Liver (tissue), 3 donors: ENCODE data around the gene LLGL2.

Source experiments
- FOXA1 ChIP-seq: IDR thresholded peaks from 2 replicates; pipeline ENCODE4 v1.6.1; 2016; ENCODE audit warnings: antibody characterized with exemption
- GABPA ChIP-seq, 2 donors: IDR thresholded peaks in 1 of 2; conservative IDR thresholded peaks in 1 of 2; 2 replicates each; pipeline ENCODE4 v1.6.1; 2016; ENCODE audit warnings: antibody characterized with exemption in 2 of 2, mild to moderate bottlenecking in 1 of 2, moderate library complexity in 1 of 2
- HNF4G ChIP-seq: IDR thresholded peaks from 2 replicates; pipeline ENCODE4 v1.6.1; 2016; ENCODE audit warnings: antibody characterized with exemption
- NR2F2 ChIP-seq: IDR thresholded peaks from 2 replicates; pipeline ENCODE4 v1.6.1; 2016; ENCODE audit warnings: antibody characterized with exemption
- RAD21 ChIP-seq, 2 donors: IDR thresholded peaks; 2 replicates each; pipeline ENCODE4 v1.6.1; 2016; ENCODE audit warnings: antibody characterized with exemption in 2 of 2, mild to moderate bottlenecking in 2 of 2
- RXRA ChIP-seq, 2 donors: IDR thresholded peaks; 2 replicates each; pipeline ENCODE4 v1.6.1; 2017 to 2018; ENCODE audit warnings: antibody characterized with exemption in 2 of 2, mild to moderate bottlenecking in 1 of 2
- SP1 ChIP-seq: IDR thresholded peaks from 2 replicates; pipeline ENCODE4 v1.6.1; 2018; ENCODE audit warnings: antibody characterized with exemption, mild to moderate bottlenecking
- TAF1 ChIP-seq: conservative IDR thresholded peaks from 2 replicates; pipeline ENCODE4 v1.6.1; 2016; ENCODE audit warnings: antibody characterized with exemption, mild to moderate bottlenecking
- YY1 ChIP-seq: IDR thresholded peaks from 2 replicates; pipeline ENCODE4 v1.6.1; 2016; ENCODE audit warnings: antibody characterized with exemption, mild to moderate bottlenecking
- TF ChIP-seq, protein P1 (sequence below): fragments of 150-350 bp; IDR thresholded peaks from 2 replicates; pipeline ENCODE4 v1.5.1; 2017; ENCODE audit warnings: improper control_type of control experiment, low read depth, low read length; ENCODE audit not compliant: missing input control
- TF ChIP-seq, protein P2 (sequence below): IDR thresholded peaks from 2 replicates; pipeline ENCODE4 v1.6.1; 2016; ENCODE audit warnings: antibody characterized with exemption
- TF ChIP-seq, protein P3 (sequence below): IDR thresholded peaks from 2 replicates; pipeline ENCODE4 v1.6.1; 2016; ENCODE audit warnings: antibody characterized with exemption
- TF ChIP-seq, protein P4 (sequence below): IDR thresholded peaks from 2 replicates; pipeline ENCODE4 v1.6.1; 2016; ENCODE audit warnings: antibody characterized with exemption, mild to moderate bottlenecking
- TF ChIP-seq, protein P5 (sequence below): IDR thresholded peaks from 2 replicates; pipeline ENCODE4 v1.6.1; 2016; ENCODE audit warnings: antibody characterized with exemption
- donor health status: healthy.
- donor health status: healthy.

DNA sequence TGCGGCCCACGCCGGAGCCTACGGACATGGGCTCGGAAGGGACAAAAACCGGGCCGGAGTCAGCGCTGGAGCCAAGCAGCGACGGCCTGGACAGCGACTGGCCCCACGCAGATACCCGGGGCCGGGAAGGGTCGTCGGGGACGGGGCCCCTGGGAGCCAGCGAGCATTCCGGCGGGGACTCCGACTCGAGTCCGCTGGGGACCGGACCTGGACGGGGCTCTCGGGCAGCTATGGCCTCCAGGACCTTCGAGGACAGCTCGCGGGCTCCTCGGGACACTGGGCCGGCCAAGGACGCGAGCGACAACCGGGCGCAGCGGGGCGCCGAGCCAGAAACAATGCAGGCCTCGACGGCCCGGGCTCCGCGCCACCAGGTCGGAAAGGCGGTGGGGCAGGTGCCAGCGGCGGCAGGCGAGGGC lies 63.1 kb downstream of the LLGL2 start:
- TF ChIP-seq, protein P1, sequence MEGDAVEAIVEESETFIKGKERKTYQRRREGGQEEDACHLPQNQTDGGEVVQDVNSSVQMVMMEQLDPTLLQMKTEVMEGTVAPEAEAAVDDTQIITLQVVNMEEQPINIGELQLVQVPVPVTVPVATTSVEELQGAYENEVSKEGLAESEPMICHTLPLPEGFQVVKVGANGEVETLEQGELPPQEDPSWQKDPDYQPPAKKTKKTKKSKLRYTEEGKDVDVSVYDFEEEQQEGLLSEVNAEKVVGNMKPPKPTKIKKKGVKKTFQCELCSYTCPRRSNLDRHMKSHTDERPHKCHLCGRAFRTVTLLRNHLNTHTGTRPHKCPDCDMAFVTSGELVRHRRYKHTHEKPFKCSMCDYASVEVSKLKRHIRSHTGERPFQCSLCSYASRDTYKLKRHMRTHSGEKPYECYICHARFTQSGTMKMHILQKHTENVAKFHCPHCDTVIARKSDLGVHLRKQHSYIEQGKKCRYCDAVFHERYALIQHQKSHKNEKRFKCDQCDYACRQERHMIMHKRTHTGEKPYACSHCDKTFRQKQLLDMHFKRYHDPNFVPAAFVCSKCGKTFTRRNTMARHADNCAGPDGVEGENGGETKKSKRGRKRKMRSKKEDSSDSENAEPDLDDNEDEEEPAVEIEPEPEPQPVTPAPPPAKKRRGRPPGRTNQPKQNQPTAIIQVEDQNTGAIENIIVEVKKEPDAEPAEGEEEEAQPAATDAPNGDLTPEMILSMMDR: no peak
- no peak for TF ChIP-seq RAD21 (IDR thresholded peaks at IDR 0.05)
- TF ChIP-seq, protein P2, sequence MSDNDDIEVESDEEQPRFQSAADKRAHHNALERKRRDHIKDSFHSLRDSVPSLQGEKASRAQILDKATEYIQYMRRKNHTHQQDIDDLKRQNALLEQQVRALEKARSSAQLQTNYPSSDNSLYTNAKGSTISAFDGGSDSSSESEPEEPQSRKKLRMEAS: no peak
- no peak for TF ChIP-seq GABPA (IDR thresholded peaks at IDR 0.05 in 1 of 2, conservative IDR thresholded peaks at IDR 0.05 in 1 of 2)
- no peak for TF ChIP-seq FOXA1
- TF ChIP-seq, protein P3, sequence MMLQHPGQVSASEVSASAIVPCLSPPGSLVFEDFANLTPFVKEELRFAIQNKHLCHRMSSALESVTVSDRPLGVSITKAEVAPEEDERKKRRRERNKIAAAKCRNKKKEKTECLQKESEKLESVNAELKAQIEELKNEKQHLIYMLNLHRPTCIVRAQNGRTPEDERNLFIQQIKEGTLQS: no peak
- no peak for TF ChIP-seq NR2F2
- TF ChIP-seq SP1: no peak
- TF ChIP-seq HNF4G: no peak
- TF ChIP-seq, protein P4, sequence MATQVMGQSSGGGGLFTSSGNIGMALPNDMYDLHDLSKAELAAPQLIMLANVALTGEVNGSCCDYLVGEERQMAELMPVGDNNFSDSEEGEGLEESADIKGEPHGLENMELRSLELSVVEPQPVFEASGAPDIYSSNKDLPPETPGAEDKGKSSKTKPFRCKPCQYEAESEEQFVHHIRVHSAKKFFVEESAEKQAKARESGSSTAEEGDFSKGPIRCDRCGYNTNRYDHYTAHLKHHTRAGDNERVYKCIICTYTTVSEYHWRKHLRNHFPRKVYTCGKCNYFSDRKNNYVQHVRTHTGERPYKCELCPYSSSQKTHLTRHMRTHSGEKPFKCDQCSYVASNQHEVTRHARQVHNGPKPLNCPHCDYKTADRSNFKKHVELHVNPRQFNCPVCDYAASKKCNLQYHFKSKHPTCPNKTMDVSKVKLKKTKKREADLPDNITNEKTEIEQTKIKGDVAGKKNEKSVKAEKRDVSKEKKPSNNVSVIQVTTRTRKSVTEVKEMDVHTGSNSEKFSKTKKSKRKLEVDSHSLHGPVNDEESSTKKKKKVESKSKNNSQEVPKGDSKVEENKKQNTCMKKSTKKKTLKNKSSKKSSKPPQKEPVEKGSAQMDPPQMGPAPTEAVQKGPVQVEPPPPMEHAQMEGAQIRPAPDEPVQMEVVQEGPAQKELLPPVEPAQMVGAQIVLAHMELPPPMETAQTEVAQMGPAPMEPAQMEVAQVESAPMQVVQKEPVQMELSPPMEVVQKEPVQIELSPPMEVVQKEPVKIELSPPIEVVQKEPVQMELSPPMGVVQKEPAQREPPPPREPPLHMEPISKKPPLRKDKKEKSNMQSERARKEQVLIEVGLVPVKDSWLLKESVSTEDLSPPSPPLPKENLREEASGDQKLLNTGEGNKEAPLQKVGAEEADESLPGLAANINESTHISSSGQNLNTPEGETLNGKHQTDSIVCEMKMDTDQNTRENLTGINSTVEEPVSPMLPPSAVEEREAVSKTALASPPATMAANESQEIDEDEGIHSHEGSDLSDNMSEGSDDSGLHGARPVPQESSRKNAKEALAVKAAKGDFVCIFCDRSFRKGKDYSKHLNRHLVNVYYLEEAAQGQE: no peak
- TF ChIP-seq YY1: no peak
- no peak for TF ChIP-seq TAF1
- TF ChIP-seq RXRA (IDR thresholded peaks at IDR 0.05): no peak
- TF ChIP-seq, protein P5, sequence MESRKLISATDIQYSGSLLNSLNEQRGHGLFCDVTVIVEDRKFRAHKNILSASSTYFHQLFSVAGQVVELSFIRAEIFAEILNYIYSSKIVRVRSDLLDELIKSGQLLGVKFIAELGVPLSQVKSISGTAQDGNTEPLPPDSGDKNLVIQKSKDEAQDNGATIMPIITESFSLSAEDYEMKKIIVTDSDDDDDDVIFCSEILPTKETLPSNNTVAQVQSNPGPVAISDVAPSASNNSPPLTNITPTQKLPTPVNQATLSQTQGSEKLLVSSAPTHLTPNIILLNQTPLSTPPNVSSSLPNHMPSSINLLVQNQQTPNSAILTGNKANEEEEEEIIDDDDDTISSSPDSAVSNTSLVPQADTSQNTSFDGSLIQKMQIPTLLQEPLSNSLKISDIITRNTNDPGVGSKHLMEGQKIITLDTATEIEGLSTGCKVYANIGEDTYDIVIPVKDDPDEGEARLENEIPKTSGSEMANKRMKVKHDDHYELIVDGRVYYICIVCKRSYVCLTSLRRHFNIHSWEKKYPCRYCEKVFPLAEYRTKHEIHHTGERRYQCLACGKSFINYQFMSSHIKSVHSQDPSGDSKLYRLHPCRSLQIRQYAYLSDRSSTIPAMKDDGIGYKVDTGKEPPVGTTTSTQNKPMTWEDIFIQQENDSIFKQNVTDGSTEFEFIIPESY: no peak
